ENCODE results near the gene ZNF793.

Gene ZNF793
- 4.3 to 12.6 reads per million in 2 donors for total RNA-seq

DNA sequence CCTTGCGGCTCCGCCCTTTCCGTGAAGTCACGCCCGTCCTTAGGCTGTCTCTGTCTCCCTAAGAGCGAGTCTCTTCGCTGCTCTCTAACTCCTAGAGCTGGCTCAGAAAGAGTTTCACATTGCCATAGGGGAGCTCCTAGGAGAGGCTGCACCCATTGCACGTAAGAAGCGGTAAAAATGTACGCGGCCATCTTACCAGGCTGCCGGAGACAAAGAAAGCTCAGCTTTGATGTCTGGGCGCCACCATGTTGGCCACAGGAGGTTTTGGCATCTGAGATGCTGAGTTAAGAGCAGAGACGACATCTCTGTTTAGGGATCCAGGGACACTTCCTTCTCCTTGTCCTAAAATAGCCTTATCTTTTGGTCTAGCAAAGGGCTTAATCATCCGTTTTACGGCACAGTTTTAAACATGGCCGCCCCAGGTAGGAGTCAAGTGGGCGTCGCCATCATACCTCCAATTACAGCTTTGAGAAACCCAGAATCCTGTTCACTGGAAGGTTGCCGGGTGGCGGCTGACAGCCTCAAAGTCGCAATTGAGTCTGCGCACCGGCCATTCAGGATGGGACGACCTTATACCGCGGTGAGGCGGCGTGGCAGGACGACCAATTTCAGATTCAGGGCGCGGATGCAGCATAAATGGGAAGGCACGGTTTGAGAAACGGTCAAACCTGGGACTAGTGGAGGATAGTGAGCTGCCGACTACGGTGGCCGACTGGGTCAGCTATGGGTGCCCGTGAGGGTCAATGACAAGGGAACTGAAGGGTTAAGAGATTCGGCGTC, at the start of gene ZNF793:
ZNF793 (plus strand) TSS at position 553 of the 780 bp plus-strand sequence. CDS start 16,501 bp downstream, outside the sequence.
- DNase-seq = peak; percentile 59

DNA sequence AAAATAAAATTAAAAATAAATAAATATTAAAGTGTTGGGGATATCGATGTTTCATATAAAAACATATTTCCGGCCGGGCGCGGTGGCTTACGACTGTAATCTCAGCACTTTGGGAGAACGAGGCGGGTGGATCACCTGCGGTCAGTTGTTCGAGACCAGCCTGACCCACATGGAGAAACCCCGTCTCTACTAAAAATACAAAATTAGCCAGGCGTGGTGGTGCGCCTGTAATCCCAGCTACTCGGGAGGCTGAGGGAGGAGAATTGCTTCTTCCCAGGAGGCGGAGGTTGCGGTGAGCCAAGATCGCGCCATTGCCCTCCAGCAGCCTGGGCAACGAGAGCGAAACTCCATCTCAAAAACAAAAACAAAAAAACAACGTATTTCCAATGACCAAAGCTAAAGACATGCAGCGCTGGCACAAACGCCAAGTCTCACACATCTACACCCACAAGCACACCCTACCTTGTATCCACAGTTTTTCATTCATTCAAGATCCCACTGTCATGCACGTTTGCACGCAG, 40.4 kb upstream of the ZNF793 start:
- no peak for DNase-seq

- peak; percentile 82 for DNase-seq
Measured at GRCh38 chr19:37466798-37467607, 39.7 kb upstream of the ZNF793 start, which contains the start of gene ZNF569. ZNF569 (minus strand) TSS chr19:37467444; CDS start chr19:37444921, 22,523 bp downstream.

GRCh38 chr19:37467608-37468090, 39.1 kb upstream of the ZNF793 start:
- no peak for DNase-seq

GRCh38 chr19:37468961-37469777, 37.6 kb upstream of the ZNF793 start, which contains the start of gene ZNF570:
ZNF570 (plus strand) TSS chr19:37469356; CDS start chr19:37470355, 999 bp downstream.
- DNase-seq = peak; percentile 76

DNA sequence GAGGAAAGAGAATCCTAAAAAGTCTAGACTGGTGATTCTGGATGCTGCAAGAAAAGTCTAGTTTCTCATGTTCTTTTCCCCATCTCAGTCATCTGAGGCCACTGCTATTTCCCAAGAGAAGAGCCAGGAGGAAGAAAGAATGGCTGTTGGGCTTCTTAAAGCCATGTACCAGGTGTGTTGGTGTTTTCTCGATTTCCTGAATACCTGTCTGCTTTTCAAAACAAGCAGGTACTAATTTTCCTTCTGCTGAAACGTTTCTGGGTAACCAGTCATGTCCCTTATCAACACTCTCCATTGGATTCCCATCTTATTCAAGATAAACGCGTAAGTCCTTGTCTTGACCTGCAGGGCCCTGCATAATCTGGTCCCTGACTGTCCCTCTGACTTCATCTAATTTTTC, 36.5 kb upstream of the ZNF793 start:
- DNase-seq = no peak

DNA sequence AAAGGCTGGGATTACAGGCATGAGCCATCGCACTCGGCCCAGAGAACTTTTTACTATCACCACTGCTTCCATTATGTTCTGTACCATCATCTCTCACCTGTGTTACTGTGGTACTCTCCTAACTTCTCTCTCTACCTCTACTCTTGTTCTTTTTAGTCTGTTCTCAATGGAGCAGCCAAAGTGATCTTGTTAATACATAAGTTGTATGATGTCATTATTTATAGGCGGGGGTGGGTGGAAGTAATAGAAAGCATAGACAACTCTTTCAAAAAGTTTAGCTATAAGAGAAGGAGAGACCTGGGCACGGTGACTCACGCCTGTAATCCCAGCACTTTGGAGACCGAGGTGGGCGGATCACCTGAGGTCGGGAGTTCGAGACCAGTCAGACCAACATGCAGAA, 34.6 kb upstream of the ZNF793 start:
- DNase-seq = no peak

GRCh38 chr19:37484406-37485168, 22.2 kb upstream of the ZNF793 start:
- no peak for DNase-seq

DNA sequence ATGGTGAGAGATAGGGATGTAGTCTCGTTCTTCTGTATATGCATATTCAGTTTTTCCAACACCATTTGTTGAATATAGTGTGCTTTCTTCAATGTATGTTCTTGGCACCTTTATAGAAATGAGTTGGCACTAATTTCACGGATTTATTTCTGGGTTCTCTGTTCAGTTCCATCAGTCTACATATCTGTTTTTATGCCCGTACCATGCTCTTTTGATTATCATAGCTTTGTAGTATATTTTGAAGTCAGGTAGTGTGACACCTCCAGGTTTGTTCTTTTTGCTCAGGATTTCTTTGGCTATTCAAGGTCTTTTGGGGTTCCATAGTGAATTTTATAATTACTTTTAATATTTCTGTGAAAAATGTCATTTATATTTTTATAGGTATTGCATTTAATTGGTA, 14.5 kb upstream of the ZNF793 start:
- no peak for DNase-seq

GRCh38 chr19:37505958-37506386, 767 bp upstream of the ZNF793 start:
- no peak for DNase-seq

GRCh38 chr19:37507167-37507464, 377 bp downstream of the ZNF793 start:
- DNase-seq = no peak

GRCh38 chr19:37511186-37511585, 4.4 kb downstream of the ZNF793 start:
- DNase-seq = no peak

DNA sequence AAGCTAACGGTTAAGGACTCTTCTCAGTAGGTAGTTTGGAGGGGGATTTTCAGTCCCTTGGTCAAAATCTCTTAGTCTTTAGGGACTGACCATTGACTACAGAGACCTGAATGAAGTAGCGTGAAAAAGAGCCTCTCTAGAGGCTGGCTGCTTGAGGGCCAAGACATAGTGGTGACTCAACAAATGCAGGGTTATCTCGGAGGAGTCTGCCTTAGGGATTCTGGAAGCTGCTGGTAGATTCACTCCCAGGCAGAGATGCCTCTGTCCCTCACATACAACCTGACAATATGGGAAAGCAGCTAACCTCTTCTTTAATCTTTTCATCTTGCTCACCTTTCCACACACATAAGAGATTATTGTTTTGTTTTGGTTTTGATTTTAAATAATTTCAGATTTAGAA, 5.1 kb downstream of the ZNF793 start:
- no peak for DNase-seq

GRCh38 chr19:37513397-37513796, 6.7 kb downstream of the ZNF793 start:
- DNase-seq = no peak

GRCh38 chr19:37519890-37520289, 13.2 kb downstream of the ZNF793 start:
- DNase-seq = no peak

DNA sequence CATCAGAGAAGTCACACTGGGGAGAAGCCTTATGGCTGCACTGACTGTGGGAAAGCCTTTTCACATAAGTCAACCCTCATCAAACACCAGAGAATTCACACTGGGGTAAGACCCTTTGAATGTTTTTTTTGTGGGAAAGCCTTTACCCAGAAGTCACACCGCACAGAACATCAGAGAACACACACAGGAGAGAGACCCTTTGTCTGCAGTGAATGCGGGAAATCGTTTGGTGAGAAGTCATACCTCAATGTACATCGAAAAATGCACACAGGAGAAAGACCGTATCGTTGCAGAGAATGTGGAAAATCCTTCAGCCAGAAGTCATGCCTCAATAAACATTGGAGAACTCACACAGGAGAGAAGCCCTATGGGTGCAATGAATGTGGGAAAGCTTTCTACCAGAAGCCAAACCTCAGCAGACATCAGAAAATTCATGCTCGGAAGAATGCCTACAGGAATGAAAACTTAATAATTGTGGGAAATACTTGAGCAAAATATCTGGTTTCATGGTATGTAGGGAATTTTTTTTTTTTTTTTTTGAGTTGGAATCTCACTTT, 30.7 kb downstream of the ZNF793 start:
- DNase-seq = no peak

DNA sequence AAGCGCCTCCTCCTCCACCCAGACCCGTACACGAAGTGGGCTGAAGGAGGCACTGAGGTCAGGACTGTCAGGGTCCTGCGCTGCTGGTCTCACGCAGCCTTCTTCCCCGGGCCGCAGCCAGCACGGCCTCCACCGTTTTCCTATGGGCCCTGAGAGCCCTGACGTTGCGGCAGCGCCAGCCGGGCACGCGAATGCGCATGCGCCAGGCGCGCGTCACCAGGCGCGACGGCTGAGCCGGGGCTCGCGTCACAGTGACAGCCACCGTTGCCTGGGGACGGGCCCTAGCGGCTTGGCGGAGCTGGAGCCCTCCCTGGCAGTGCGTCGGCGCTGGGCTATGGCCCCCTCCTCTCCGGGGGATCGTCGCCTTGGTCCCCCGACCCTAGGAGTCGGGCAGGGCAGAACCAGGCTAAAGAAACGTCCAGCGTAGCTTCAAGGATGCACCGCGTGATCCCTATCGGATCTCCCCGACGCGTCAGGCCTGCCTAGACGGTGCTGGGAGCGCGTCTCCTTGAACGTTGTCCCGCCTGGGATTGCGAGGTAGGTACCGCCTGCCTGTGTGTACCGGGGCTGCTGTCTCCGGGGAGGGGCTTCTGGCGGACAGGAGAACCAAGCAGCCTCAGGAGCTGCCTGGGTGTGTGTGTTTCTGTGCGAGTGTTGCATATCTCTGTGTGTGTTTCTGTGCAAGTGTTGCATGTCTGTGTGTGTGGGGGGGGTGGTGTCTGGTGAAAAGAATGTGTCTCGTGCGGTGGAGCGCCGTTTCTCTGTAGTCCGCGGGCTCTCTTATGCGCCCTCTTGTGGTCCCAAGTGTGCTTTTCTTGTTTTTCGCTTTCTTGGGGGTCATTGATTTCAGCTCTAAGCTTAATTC, 44.6 kb downstream of the ZNF793 start:
- peak; percentile 24 for DNase-seq

DNA sequence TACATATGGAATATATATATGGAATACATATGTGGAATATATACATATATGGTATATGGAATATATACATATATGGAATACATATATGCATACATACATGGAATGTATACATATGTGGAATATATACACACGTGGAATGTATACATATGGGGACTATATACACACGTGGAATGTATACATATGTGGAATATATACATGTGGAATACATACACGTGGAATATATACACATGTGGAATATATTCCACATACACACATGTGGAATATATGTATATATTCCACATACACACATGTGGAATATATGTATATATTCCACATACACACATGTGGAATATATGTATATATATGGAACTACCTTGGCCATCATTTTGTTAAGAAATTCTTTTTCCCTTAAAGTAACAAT, 56.8 kb downstream of the ZNF793 start:
- no peak for DNase-seq

GRCh38 chr19:37564624-37565369, 58.1 kb downstream of the ZNF793 start:
- no peak for DNase-seq

DNA sequence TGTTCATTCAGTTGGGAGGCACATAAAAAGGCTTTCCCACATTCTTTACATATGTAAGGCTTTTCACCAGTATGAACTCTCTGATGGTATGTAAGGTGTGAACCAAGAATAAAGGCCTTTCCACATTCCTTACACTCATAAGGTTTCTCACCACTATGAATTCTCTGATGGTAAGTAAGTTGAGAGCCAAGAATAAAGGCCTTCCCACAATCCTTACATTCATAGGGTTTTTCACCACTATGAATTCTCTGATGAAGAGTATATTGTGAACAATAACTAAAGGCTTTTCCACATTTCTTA, 58.6 kb downstream of the ZNF793 start:
- no peak for DNase-seq

Data from T-helper 9 cell (primary cell).